ACHN (cell line): ENCODE results near the gene GADD45G.

ENCODE experiments used
- DNase-seq: peaks from one replicate; pipeline ENCODE4 v3.0.0-alpha.2; 2015
- in situ Hi-C: cut with HindIII; loops from 2 replicates; pipeline ENCODE4 v1.10.0; 2017; ENCODE audit warnings: low sequenced_read_pairs, low pct_ligation_motif_present, low pct_unique_long_range_greater_than_20kb

The GADD45G gene

DNA sequence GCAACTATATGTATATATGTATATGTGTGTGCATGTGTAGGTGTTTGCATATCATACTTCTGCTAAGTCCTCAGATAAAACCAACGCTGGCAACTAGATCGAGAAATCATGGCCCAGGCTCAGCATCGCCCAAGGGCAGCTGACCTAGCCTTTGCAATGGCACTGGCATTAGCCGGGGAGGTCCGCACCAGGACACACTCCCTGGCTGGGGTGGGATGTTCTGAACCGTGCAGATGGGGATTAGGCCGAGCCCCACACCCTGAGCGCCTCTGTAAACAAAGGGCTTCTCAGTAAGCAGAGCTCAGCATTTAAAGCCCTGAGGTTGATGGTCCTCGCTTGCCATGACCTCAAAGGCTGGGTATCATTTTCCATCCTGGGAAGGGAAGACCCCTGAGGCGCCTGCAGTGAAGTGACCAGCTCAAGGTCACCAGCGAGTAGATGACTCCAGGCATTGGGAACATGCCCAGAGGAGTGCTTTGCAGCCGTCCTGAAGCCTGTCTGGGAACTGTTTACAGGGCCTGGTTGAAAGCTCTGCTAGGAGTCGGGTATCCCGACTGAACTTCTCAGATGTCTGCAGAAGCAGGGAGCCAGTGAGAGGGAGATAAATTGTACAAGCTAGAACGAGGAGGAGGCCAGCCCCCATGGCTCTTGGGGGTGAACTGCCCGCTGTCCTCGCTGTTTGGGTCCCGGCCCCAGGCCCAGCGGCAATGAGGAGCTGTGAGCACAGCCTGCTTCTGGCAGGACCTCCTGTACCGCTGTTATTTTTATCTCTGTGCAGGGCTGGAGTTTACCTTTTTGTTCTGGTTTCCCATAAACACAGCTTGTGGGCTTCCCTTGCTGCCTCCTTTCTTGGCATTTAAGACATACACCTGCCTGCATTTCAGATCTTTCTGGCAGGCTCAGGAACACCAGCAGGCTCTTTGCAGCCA, 18.4 kb downstream of the GADD45G start:
- in situ Hi-C loops, result no loop called here
- no peak for DNase-seq

DNA sequence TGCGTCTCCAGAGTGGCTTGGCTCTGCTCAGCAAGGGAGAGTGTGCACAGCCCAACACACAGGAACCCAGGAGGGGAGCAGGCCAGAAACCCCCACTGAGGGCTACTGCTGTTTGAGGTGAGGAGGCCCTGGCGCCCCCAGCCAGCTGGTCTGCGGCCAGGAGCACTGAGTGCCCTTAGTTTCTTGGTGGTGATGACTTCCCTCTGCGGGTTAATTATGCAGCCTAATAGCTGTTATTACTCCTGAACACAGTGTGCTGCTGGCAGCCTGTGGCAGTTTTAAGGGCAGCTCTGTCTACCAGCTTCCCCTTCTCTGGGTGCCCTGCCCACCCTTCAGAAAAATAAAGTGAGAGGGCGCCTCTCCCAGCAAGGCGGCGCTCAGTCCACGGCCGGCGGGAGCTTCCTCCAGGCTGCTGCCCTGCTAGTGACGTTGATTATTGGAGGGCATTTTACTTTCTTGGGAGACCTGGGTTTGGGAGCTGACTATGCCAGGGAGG, 19.2 kb downstream of the GADD45G start:
- no peak for DNase-seq
- in situ Hi-C loops, result no loop called here

DNA sequence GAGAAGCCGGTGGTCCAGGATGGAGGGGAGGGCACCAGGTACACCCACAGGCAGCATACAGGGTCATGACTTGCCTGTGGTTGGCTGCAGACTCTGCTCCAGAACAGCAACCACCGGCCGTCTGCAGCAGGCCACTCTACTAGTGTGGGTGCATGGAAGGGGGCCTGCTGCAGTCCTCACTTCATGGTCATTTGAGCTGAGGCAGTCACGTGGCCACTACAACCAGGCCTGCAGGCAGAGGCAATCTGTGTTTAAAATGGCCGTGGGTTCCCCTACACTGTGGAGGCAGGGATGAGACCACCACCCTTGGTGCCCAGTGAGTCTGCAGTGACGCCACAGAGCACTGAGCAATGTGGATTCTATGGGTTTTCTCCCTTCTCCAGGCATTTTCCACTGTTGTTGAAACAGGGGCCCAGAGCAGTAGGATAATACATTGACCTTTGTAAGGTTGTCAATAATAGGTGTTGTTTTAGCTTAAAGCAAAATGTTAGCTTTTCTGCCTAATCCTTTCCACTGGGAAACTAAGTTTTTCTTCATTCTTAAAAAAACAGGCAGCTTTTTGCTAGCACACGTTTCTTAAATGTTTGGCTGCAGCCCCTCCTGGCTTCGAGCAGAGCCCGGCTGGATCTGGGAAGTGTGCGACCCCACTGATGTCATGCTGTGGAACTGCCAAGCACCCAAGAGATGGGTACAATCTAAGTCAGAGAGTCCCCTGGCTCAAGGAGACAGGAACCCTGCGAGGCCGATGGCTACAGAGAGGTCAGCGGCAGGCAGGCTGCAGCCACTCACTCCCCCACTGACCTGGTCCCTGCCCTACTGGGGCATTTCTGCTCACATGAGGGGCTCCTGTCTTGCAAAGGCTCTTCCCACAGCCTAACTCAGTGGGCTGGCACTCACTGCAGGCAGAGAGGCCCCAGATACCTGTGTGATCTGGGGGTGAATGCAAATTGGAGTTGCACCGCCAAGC, 21.2 kb downstream of the GADD45G start:
- DNase-seq, result no peak
- in situ Hi-C loops, result no loop called here

DNA sequence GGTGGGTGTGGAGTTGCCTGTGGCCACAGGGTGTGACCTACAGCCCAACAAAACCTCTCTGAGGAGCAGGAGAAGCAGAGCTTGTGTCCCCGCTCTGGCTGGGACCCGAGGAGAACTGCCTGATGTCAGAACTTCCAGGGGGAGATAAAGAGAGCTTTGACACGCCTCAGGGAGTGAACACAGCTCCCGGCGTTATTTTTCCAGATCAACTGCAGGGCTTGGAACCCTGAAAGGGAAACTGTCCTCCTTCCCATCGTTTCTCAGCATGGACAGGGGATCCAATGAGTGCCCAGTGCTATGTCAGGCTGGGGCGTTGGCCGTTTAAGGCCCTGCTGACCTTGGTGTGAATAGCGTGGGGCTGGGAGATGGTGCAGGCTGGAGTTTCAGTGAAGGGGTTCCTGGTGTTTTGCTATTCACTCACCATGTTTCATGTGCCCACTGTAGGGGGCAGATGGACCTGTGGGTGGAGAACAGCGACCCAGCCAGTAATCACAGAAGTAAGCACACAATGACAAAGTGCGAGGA, 22.0 kb downstream of the GADD45G start:
- DNase-seq, result no peak
- in situ Hi-C loops, result no loop called here

DNA sequence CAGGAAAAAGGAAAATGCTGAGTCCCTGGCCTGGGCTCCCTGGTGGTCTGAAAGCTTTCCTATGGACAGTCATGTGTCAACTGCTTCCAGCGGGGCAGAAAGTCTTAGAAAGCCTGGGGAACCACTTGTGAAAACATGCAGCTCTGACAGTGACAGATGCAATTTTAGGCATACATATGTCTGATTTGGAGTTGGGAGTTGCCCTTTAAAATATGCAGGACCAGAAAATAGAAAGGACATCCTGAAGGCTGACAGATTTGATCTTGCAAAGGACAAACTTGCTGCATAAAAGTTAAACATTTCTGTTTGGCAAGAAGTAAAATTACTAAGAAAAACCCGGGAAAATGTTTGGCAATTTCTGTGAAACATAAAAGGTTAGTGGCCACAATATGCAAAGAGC, 23.8 kb downstream of the GADD45G start:
- in situ Hi-C loops, result no loop called here
- DNase-seq, result no peak

DNA sequence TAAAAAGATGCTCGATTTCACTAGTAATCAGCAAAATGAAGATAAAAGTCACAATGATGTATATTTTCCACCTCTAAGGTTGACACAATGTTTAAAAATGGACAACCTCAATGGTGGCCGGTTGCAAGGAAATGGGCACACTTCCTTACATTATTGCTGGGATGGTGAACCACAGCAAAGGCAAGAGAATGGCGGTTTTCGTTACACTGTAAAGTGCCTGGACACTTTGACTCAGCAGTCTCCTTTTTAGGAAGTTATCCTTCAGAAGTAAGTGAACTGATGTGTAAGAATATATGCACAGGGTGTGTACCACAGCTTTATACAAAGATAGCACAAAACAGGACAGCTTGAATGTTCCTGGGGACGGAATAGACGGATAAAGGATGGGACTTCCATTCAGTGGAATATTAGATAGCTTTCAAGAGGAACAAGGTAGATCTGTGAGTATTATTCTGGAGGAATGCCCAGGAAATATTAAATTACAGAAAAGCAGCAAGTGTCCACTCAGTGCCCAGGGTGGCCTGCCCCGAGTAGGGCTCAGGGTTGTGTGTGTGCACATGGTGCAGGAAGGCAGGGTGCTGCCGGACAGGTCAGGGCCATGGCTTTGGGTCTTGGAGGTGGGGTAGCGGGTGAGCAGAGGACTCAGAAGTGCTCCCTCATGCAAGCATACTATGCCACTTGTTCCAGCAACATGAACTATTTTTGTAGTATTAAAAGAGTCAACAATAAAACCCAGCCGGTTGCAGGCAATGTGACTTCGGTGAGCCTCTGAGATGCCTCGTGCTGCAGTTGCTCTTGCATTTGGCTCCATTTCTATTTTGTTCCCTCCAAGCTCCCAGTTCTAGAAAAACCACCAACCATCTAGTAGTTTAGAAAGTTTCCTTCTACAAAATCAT, 24.5 kb downstream of the GADD45G start:
- in situ Hi-C loops, result no loop called here
- DNase-seq, result no peak

DNA sequence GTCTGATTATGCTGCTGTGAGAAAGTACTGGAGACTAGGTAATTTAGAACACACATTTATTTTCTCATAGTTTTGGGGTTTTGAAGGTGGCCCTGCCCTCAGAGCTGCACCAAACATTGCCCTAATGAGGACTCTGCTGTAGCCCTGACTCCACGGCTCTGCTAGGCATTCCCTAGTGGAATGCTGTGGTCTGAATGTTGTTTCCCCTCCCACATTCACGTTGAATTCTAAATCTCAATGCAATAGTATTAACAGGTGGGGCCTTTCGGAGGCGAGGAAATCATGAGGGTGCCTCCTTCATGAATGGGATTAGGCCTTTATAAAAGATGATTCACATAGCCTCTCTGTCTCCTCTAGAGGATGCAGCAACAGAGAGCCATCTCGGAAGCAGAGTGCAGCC, 25.7 kb downstream of the GADD45G start:
- in situ Hi-C loops, result no loop called here
- no peak for DNase-seq

DNA sequence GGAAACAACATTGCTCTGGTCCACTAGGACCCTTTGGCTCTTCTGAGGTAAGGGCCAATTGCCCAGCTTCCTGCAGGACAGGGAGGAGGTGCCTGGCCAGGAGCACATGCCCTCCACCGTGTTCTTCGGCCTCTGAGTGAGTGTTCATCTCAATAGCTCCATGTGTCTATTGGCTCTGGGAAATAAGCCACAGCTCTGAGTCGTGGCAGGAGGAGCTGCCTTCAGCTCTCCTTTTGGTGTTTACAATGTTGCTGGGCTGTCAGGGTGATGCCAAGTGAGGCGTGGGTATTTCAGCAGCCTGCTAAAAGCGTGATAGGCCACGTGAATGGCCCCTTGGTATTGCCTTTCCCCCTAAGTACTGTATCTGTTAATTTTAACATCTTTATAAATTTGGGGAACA, 26.6 kb downstream of the GADD45G start:
- in situ Hi-C loops, result no loop called here
- no peak for DNase-seq

DNA sequence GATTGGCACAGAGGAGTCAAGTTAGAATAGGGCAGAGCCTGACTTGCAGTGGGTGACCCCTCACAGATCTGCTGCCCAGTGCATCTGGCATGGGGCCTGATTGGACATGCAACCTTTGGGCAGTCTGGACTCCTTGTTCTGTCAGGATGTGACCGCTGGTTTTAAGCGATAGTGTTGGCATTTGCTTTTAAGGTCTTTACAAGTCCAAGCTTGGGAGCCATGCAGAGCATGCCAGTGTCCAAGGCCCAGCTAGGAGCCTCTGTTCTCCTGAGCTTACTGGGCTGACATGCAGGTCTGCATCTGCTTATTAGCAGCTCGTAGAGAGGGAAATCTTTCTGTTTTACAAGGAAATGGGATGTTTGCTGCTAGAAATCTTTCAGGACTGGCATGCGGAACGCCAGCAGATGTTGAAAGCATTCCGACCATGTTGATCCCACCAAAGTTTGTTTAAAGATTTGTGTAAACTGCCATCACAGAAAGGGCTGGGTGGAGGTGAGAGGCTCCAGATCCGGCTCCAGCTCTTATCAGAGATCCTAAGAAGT, 27.5 kb downstream of the GADD45G start:
- DNase-seq, result no peak
- in situ Hi-C loops, result no loop called here

DNA sequence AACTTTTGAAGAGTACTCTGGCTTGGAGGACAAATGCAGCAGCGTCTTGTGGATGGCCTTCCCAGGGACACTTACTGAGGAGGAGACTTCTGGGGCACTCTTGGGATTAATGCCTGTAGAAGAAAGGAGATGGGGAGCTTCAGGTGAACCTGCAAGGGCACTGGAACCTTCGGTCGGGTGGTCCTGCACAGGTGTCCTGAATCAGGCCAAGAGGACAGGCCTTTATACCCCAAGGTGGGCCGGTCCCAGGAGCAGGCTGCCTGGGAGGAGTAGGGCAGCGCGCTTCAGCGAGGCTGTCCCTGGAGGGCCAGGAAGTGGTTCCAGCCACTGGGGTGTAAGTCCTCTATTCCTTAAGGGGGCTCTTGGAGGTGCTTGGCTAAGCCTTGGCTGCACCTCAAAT, 27.9 kb downstream of the GADD45G start:
- in situ Hi-C loops, result no loop called here
- no peak for DNase-seq

DNA sequence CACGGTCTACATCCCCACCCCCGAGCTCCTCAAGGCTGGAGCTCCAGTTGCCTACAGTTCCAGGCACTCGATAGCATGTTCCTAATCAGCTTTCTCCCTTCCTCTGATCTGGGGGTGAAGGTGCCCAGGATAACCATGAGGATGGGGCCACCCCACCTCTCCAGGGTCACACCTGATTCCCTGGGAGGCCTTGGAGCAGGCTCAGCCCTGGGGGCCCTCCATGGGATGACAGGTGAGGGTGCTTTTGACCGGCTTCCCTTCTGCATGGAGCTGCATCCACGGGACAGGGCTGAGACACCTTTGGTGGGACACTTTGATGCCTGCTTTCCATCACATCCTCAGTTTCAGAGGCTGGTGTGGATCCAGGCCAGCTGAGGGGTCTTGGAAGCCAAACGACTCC, 28.6 kb downstream of the GADD45G start:
- DNase-seq, result no peak
- in situ Hi-C loops, result no loop called here

DNA sequence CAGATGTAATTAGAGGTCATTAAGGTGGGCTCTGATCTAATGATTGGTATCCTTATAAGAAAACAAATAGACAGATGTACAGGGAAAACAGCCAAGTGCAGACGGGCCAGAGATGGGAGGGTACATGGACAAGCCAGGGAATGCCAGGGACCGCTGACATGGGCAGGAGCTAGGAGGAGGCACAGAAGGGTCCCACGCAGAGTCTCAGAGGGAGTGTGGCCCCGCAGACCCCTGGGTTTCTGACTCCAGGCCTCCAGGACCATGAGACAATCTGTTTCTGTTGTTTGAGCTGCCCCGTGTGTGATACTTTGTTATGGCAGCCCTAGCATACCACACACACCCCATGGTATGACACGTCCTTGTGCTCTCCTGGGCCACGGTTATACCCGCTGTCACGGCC, 29.1 kb downstream of the GADD45G start:
- in situ Hi-C loops, result no loop called here
- DNase-seq, result no peak

DNA sequence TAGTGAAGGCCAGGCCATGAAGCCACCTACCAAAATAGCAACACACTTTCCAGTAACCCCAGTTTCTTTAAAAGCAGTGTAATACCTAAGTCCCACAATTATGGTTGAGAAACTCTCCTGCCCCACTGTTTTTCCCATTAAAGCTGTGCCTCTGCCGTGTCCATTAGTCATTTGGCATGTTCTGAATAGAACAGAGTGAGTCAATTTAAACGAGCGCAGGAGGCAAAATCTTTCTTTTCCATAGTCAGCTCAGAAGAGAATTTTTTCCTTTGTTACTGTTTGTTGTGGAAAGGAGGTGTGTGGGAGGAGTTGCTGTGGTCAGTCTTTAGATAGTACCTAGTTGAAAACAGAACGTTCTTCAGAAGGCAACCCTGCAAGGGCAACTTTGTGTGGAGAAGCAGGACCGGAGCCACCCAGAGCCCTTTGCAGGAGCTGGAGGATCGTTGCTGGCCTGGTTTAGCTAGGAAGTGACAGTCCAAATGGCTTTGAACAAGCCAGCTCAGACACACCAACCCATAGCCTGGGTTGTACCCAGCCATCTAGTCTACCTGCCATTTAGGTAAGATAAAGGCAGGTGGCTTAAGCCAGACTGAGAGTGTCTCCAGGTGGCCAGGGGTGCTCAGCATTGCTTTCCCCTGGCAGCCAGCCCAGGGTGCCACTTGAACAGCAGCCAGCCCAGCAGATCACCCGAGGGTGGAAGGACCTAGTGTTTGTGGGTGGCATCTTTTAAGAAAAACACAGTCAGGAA, 30.4 kb downstream of the GADD45G start:
- in situ Hi-C loops, result no loop called here

DNA sequence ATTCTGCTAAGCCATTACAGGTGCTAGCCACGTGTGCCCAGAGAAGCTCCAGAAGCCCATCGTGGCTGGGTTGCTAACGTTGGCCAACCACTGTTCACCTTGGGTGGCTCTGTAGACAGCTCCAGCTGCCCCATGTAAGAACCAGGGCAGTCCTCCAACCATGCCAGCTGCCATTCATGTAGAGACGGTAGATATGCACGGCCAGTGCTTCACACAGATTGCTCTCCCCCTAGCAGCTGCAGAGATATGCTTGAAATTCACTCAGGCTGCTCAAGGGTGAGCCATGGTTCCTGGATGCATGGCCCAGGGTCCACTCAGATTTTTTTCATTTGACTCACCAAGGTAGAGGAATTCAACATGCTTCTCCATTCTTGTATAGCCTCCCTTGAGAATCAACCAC, 31.0 kb downstream of the GADD45G start:
- peak; percentile 78 for DNase-seq
- in situ Hi-C loops, result no loop called here

More for the DNA sequence above, 30.4 kb downstream of the GADD45G start:
- DNase-seq, result peak; percentile 40

DNA sequence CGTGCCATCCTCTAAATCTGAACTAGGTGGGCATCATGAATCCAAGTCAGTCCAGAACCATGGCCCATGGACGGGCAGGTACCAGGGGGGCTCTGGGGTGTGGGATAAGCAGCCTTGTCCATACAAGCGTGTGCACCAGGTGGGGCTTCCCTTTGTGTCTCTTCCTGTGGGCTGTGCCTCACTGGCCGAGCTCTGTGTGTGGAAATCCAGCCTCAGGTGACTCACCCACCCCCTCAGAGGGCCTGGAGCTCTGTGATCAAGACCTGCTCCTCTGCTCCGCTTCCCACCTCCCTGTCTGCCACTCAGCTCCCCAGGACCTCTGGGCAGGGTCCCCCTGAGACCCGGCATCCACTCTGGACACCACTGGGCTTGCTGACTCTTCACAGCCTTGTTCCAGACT, 33.0 kb downstream of the GADD45G start:
- in situ Hi-C loops, result no loop called here
- DNase-seq, result no peak

DNA sequence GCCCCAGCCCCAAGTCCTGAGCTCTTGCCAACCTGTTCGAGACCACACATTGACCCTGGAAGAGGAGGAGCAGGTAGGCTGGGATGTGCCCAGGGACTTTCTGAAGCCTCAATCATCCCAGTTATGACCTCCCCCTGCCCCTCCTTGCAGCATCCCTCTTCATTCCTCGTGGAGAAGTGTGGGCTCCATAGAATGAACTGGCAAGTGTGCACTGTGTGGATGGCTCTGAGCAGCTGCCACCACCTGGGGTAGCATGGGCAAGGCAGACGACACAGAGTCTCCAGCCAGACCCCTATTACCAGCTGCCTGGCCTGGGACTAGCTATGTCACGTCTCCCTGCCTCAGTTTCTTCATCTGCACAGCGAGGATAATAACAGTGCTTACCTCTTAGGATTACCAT, 33.5 kb downstream of the GADD45G start:
- no peak for DNase-seq
- in situ Hi-C loops, result no loop called here

DNA sequence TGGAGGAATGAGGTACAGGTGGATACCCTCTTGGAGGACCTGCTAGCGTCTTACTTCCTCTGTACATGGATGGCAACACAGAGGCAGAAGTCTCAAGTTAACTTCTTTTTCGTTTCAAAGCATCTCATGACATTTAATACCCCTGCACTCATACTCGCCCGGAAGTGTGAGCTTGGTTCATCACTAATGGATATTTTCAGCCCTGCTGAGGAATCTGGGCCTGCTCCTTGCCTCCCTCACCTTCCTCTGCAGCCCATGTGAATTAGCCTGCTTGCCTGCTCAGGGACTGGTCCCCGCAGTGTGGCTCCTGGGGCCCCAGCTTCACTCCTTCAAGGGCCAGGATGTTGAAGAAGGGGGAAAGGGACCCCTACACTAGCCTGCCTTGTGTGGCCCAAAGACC, 34.1 kb downstream of the GADD45G start:
- in situ Hi-C loops, result no loop called here
- DNase-seq, result no peak
